ENCODE data around the gene IGSF23. TPM values are rescaled to one million over a fixed set of nuclear protein-coding genes. Genes with fewer than 3 reads are reported as not detected.

IGSF23 gene
- total RNA-seq, 1 donor from 2014 or later = 0.13 TPM

GRCh38 chr19:44685877-44686276 is 72.5 kb downstream of the IGSF23 start:
- Histone ChIP-seq H3K27me3 (ENCODE audit: control insufficient read depth, insufficient read depth, low read length) (no peaks in the 10 kb centered on the region), H3K4me3 (ENCODE audit: low read depth, low read length) (no peak overlapping the region), H3K36me3 (ENCODE audit: control insufficient read depth, insufficient read depth, low read length) (no peaks in the 10 kb centered on the region)
- no peak for DNase-seq (ENCODE audit: low read depth)
- no peak for TF ChIP-seq CTCF (IDR thresholded peaks at IDR 0.05; ENCODE audit: insufficient read depth, low read length, poor library complexity, severe bottlenecking)

Other genes with a start within 250 kb of the IGSF23 start
- gene ZNF285, start 212.0 kb upstream of the IGSF23 start, total RNA-seq = 3.8 and 5.1 TPM in 2 replicates
- 4.9 and 17.5 TPM in 2 replicates for gene ZNF229, start 165.1 kb upstream of the IGSF23 start, total RNA-seq
- 6.0 and 16.6 TPM in 2 replicates for gene ZNF180, start 113.0 kb upstream of the IGSF23 start, total RNA-seq
- not detected in 2 replicates for gene CEACAM20, start 83.9 kb upstream of the IGSF23 start, total RNA-seq
- 176 and 210 TPM in 2 replicates for gene PVR, start 30.3 kb downstream of the IGSF23 start, total RNA-seq
- 6.4 and 10.5 TPM in 2 replicates for gene CEACAM19, start 57.9 kb downstream of the IGSF23 start, total RNA-seq
- gene CEACAM16, start 85.6 kb downstream of the IGSF23 start, total RNA-seq = not detected in 2 replicates
- gene BCL3, start 135.1 kb downstream of the IGSF23 start, total RNA-seq = 16.2 and 19.1 TPM in 2 replicates
- gene CBLC, start 164.3 kb downstream of the IGSF23 start, total RNA-seq = 8.8 and 9.9 TPM in 2 replicates
- 27.6 and 29.6 TPM in 2 replicates for gene BCAM, start 195.5 kb downstream of the IGSF23 start, total RNA-seq
- gene NECTIN2, start 232.7 kb downstream of the IGSF23 start, total RNA-seq = 240 and 243 TPM in 2 replicates

All from kidney epithelial cell (primary cell).